Loucy (cell line): ENCODE results near the gene MRO.

Experiments
- CTCF ChIP-seq: fragments of 200-600 bp; sonication (generic); conservative IDR thresholded peaks from 2 replicates; pipeline ENCODE4 v1.5.1; 2014; ENCODE audit warnings: mild to moderate bottlenecking, antibody characterized with exemption, low read length
- EZH2phosphoT487 ChIP-seq: fragments of 200-600 bp; IDR thresholded peaks from 2 replicates; pipeline ENCODE4 v1.6.1; 2018; ENCODE audit warnings: antibody characterized with exemption, mild to moderate bottlenecking, moderate library complexity, borderline replicate concordance

- no peak for TF ChIP-seq CTCF
- no peak for TF ChIP-seq EZH2phosphoT487
Observed at GRCh38 chr18:50844960-50845359, 25.1 kb upstream of the MRO start.
